Nucleus accumbens (tissue), 56 donors: ENCODE data around the gene IGFN1.

Experiments
- DNase-seq, 56 donors: peaks; one replicate each; lab custom pipeline; 2025; lab: John Stamatoyannopoulos, UW

The IGFN1 gene

GRCh38 chr1:201190624-201191051 lies at the start of gene IGFN1:
Gene IGFN1, plus strand, starts transcription at chr1:201190824. Its CDS starts 2,470 bp downstream, at chr1:201193294.
- DNase-seq, result no peak

- DNase-seq, result no peak
These were observed 49.7 kb upstream of the IGFN1 start for GRCh38 chr1:201140941-201141260.

- DNase-seq, result no peak
These were observed 49.2 kb upstream of the IGFN1 start for GRCh38 chr1:201141418-201141817.

- DNase-seq, result peak in 6 of 56 donors; percentile 10 to 29 (median 21)
These were observed 48.4 kb upstream of the IGFN1 start for GRCh38 chr1:201142011-201142848.

GRCh38 chr1:201142849-201143725 lies 47.5 kb upstream of the IGFN1 start:
- no peak for DNase-seq

GRCh38 chr1:201143726-201144635 lies 46.6 kb upstream of the IGFN1 start:
- DNase-seq, result peak in 2 of 56 donors; percentile 13 to 16

- DNase-seq, result no peak
These were observed 45.9 kb upstream of the IGFN1 start for GRCh38 chr1:201144701-201145100.

- DNase-seq, result no peak
These were observed 45.5 kb upstream of the IGFN1 start for GRCh38 chr1:201145132-201145531.

GRCh38 chr1:201145816-201146215 lies 44.8 kb upstream of the IGFN1 start:
- no peak for DNase-seq

- no peak for DNase-seq
These were observed 43.8 kb upstream of the IGFN1 start for GRCh38 chr1:201146626-201147390.

- no peak for DNase-seq
These were observed 43.1 kb upstream of the IGFN1 start for GRCh38 chr1:201147396-201148015.

- no peak for DNase-seq
These were observed 41.2 kb upstream of the IGFN1 start for GRCh38 chr1:201149400-201149799.

- DNase-seq, result peak in 4 of 56 donors; percentile 61 to 70 (median 62)
These were observed 36.9 kb upstream of the IGFN1 start for GRCh38 chr1:201153474-201154388.

GRCh38 chr1:201154389-201155165 lies 36.0 kb upstream of the IGFN1 start, which contains the start of gene TMEM9:
Gene TMEM9, minus strand, starts transcription at chr1:201154474. Its CDS starts 551 bp downstream, at chr1:201153923.
- peak; percentile 63 to 99 (median 93) for DNase-seq

- no peak for DNase-seq
These were observed 35.3 kb upstream of the IGFN1 start for GRCh38 chr1:201155354-201155753.

- no peak for DNase-seq
These were observed 34.3 kb upstream of the IGFN1 start for GRCh38 chr1:201156346-201156745.

GRCh38 chr1:201156819-201157218 lies 33.8 kb upstream of the IGFN1 start:
- no peak for DNase-seq
